ENCODE results near the gene USP47.

USP47 gene

GRCh38 chr11:11996321-11997048 is 154.7 kb downstream of the USP47 start:
- no peak overlapping the region for H3K9ac ChIP-seq (ENCODE audit: low read depth, low read length)
- no peaks in the 10 kb centered on the region for H3K79me2 ChIP-seq (ENCODE audit: insufficient read depth, low read length)
- TF ChIP-seq EZH2 (IDR thresholded peaks at IDR 0.05; ENCODE audit: borderline replicate concordance, low read depth, low read length, severe bottlenecking): no peak
- TF ChIP-seq, protein P1, sequence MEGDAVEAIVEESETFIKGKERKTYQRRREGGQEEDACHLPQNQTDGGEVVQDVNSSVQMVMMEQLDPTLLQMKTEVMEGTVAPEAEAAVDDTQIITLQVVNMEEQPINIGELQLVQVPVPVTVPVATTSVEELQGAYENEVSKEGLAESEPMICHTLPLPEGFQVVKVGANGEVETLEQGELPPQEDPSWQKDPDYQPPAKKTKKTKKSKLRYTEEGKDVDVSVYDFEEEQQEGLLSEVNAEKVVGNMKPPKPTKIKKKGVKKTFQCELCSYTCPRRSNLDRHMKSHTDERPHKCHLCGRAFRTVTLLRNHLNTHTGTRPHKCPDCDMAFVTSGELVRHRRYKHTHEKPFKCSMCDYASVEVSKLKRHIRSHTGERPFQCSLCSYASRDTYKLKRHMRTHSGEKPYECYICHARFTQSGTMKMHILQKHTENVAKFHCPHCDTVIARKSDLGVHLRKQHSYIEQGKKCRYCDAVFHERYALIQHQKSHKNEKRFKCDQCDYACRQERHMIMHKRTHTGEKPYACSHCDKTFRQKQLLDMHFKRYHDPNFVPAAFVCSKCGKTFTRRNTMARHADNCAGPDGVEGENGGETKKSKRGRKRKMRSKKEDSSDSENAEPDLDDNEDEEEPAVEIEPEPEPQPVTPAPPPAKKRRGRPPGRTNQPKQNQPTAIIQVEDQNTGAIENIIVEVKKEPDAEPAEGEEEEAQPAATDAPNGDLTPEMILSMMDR (IDR thresholded peaks at IDR 0.05; ENCODE audit: borderline replicate concordance, extremely low read depth, low read length, poor library complexity, severe bottlenecking): no peak
- no peak overlapping the region for H3K4me2 ChIP-seq (ENCODE audit: insufficient read depth, low read length)
- no peak overlapping the region for H2AFZ ChIP-seq (ENCODE audit: low read depth, low read length)
- DNase-seq (no peak), ATAC-seq (ENCODE audit: insufficient read depth, low read depth) (no peak)
- no peak overlapping the region for H3K27ac ChIP-seq (ENCODE audit: low read length)
- peaks cover 28% of the 10 kb centered on the region for H3K27me3 ChIP-seq (ENCODE audit: insufficient read depth, low read length, poor library complexity)
- no peaks in the 10 kb centered on the region for H3K36me3 ChIP-seq (ENCODE audit: insufficient read depth, low read length)
- H4K20me1 ChIP-seq (ENCODE audit: insufficient read depth, low read length): no peaks in the 10 kb centered on the region
- H3K4me1 ChIP-seq (ENCODE audit: insufficient read depth, low read length): no peaks in the 10 kb centered on the region
- H3K9me3 ChIP-seq (ENCODE audit: insufficient read depth, low read length, severe bottlenecking): no peaks in the 10 kb centered on the region
- no peak overlapping the region for H3K4me3 ChIP-seq (ENCODE audit: low read depth in 1 of 2, low read length in 2 of 2)

GRCh38 chr11:11997049-11997322 is 155.2 kb downstream of the USP47 start:
- DNase-seq (no peak), ATAC-seq (ENCODE audit: insufficient read depth, low read depth) (no peak)
- Histone ChIP-seq H3K9ac (ENCODE audit: low read depth, low read length) (no peak overlapping the region), H3K36me3 (ENCODE audit: insufficient read depth, low read length) (no peaks in the 10 kb centered on the region), H3K9me3 (ENCODE audit: insufficient read depth, low read length, severe bottlenecking) (no peaks in the 10 kb centered on the region), H3K4me2 (ENCODE audit: insufficient read depth, low read length) (no peak overlapping the region), H4K20me1 (ENCODE audit: insufficient read depth, low read length) (no peaks in the 10 kb centered on the region), H2AFZ (ENCODE audit: low read depth, low read length) (no peak overlapping the region), H3K27ac (ENCODE audit: low read length) (no peak overlapping the region), H3K27me3 (ENCODE audit: insufficient read depth, low read length, poor library complexity) (peaks cover 30% of the 10 kb centered on the region), H3K4me1 (ENCODE audit: insufficient read depth, low read length) (no peaks in the 10 kb centered on the region), H3K4me3 (ENCODE audit: low read depth in 1 of 2, low read length in 2 of 2) (no peak overlapping the region), H3K79me2 (ENCODE audit: insufficient read depth, low read length) (no peaks in the 10 kb centered on the region)
- TF ChIP-seq, protein P1 (IDR thresholded peaks at IDR 0.05; ENCODE audit: borderline replicate concordance, extremely low read depth, low read length, poor library complexity, severe bottlenecking): no peak
- no peak for TF ChIP-seq EZH2 (IDR thresholded peaks at IDR 0.05; ENCODE audit: borderline replicate concordance, low read depth, low read length, severe bottlenecking)

DNA sequence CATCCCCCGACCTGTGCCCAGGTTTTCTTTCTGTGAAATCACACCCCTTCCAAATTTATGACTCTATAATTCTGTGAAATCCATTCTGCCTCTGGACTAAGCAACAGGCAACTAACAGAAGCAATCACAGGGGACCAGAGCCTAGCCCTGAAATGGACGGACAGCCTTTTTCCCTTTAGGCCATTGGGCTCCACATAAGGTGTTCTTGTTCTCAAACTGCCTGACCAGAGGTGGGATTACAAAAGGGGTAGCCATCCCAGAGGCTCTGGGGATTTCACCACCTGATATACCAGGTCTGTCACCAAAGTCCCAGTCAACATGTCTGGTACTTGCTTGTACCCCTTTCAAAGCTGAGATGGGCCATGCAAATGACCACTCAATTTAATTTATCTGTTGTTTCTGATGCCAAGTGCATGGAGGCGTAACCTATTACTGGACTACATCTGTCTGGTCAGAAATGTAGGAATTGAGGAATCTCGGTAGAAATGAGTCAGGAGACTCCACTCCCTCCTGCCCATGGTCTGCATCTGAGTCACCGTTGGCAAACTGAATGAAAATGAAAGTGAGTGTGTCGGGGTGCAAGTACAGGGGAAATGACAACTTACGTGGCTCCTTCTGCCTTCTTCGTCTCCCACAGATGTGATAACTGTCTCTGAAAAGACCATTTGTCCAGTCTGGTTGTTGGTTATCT is 156.5 kb downstream of the USP47 start:
- TF ChIP-seq EZH2 (IDR thresholded peaks at IDR 0.05; ENCODE audit: borderline replicate concordance, low read depth, low read length, severe bottlenecking): no peak
- TF ChIP-seq, protein P1 (IDR thresholded peaks at IDR 0.05; ENCODE audit: borderline replicate concordance, extremely low read depth, low read length, poor library complexity, severe bottlenecking): no peak
- ATAC-seq (ENCODE audit: insufficient read depth, low read depth) (no peak), DNase-seq (no peak)
- H3K27me3 ChIP-seq (ENCODE audit: insufficient read depth, low read length, poor library complexity): peaks cover 33% of the 10 kb centered on the region
- no peaks in the 10 kb centered on the region for H3K36me3 ChIP-seq (ENCODE audit: insufficient read depth, low read length)
- no peaks in the 10 kb centered on the region for H3K9me3 ChIP-seq (ENCODE audit: insufficient read depth, low read length, severe bottlenecking)
- no peak overlapping the region for H2AFZ ChIP-seq (ENCODE audit: low read depth, low read length)
- H4K20me1 ChIP-seq (ENCODE audit: insufficient read depth, low read length): no peaks in the 10 kb centered on the region
- no peak overlapping the region for H3K9ac ChIP-seq (ENCODE audit: low read depth, low read length)
- no peaks in the 10 kb centered on the region for H3K4me1 ChIP-seq (ENCODE audit: insufficient read depth, low read length)
- H3K4me3 ChIP-seq (ENCODE audit: low read depth in 1 of 2, low read length in 2 of 2): no peak overlapping the region
- H3K27ac ChIP-seq (ENCODE audit: low read length): no peak overlapping the region
- H3K79me2 ChIP-seq (ENCODE audit: insufficient read depth, low read length): no peaks in the 10 kb centered on the region
- no peak overlapping the region for H3K4me2 ChIP-seq (ENCODE audit: insufficient read depth, low read length)
